B cell (primary cell): ENCODE measurements around the gene TMEM156.

Experiments
- CTCF ChIP-seq: fragments of 200-600 bp; IDR thresholded peaks from one replicate; pipeline ENCODE4 v1.8.0; 2022; ENCODE audit warnings: antibody characterized with exemption, mild to moderate bottlenecking
- EZH2 ChIP-seq: IDR thresholded peaks from 2 replicates; pipeline ENCODE4 v1.6.1; 2012; ENCODE audit warnings: borderline replicate concordance, low read depth, mild to moderate bottlenecking, moderate library complexity, low read length; ENCODE audit not compliant: insufficient read depth, poor library complexity, severe bottlenecking

- TF ChIP-seq EZH2: no peak
- no peak for TF ChIP-seq CTCF
Observed at GRCh38 chr4:38928568-38928967, 103.6 kb downstream of the TMEM156 start.
